ENCODE results near the gene GPD1. TPM values are rescaled to one million over a fixed set of nuclear protein-coding genes. Genes with fewer than 3 reads are reported as not detected.
A peak's percentile ranks its signal among the peaks of the same experiment; 100 is the strongest.

The GPD1 gene
- total RNA-seq, 4 donors from 2014 or later: 41.3 to 409 (median 291) TPM

GRCh38 chr12:50089730-50090129, 14.1 kb upstream of the GPD1 start:
- no peaks in the 10 kb centered on the region for H3K27me3 ChIP-seq
- peaks cover 0 to 82% (median 7%) of the 10 kb centered on the region in 3 donors for H3K36me3 ChIP-seq
- no peaks in the 10 kb centered on the region for H3K9me3 ChIP-seq
- H3K27ac ChIP-seq: no peak overlapping the region
- H3K4me3 ChIP-seq: no peak overlapping the region
- no peak for DNase-seq
- TF ChIP-seq POLR2A (IDR thresholded peaks at IDR 0.05) (no peak), CTCF (IDR thresholded peaks at IDR 0.05) (no peak)
- peaks cover 0 to 5% (median 2%) of the 10 kb centered on the region in 4 donors for H3K4me1 ChIP-seq

GRCh38 chr12:50090391-50090790, 13.4 kb upstream of the GPD1 start:
- H3K9me3 ChIP-seq: no peaks in the 10 kb centered on the region
- H3K4me3 ChIP-seq: no peak overlapping the region
- no peak overlapping the region for H3K27ac ChIP-seq
- no peak for TF ChIP-seq POLR2A (IDR thresholded peaks at IDR 0.05)
- no peak for TF ChIP-seq CTCF (IDR thresholded peaks at IDR 0.05)
- H3K36me3 ChIP-seq: peaks cover 0 to 88% (median 7%) of the 10 kb centered on the region in 3 donors
- H3K4me1 ChIP-seq: peaks cover 0 to 5% (median 2%) of the 10 kb centered on the region in 4 donors
- H3K27me3 ChIP-seq: no peaks in the 10 kb centered on the region
- no peak for DNase-seq

GRCh38 chr12:50097952-50098351, 5.9 kb upstream of the GPD1 start:
- Histone ChIP-seq H3K4me1 (peaks cover 0 to 6% (median 0%) of the 10 kb centered on the region in 4 donors), H3K27ac (no peak overlapping the region), H3K27me3 (no peaks in the 10 kb centered on the region), H3K4me3 (no peak overlapping the region), H3K9me3 (no peaks in the 10 kb centered on the region), H3K36me3 (peaks cover 0 to 75% (median 7%) of the 10 kb centered on the region in 3 donors)
- DNase-seq: peak in 1 of 3 donors; percentile 15
- TF ChIP-seq CTCF (IDR thresholded peaks at IDR 0.05) (no peak), POLR2A (IDR thresholded peaks at IDR 0.05) (no peak)

- H3K9me3 ChIP-seq: no peaks in the 10 kb centered on the region
- peaks cover 0 to 14% (median 2%) of the 10 kb centered on the region in 4 donors for H3K4me1 ChIP-seq
- H3K27me3 ChIP-seq: no peaks in the 10 kb centered on the region
- no peak for DNase-seq
- TF ChIP-seq CTCF (IDR thresholded peaks at IDR 0.05): no peak
- H3K36me3 ChIP-seq: peaks cover 0 to 60% (median 0%) of the 10 kb centered on the region in 3 donors
- H3K4me3 ChIP-seq: no peak overlapping the region
- no peak overlapping the region for H3K27ac ChIP-seq
Measured at GRCh38 chr12:50099302-50100008, 4.4 kb upstream of the GPD1 start.

GRCh38 chr12:50100561-50100960, 3.2 kb upstream of the GPD1 start:
- Histone ChIP-seq H3K36me3 (peaks cover 0 to 49% (median 0%) of the 10 kb centered on the region in 3 donors), H3K9me3 (no peaks in the 10 kb centered on the region), H3K4me1 (peaks cover 0 to 20% (median 2%) of the 10 kb centered on the region in 4 donors), H3K27ac (no peak overlapping the region), H3K27me3 (no peaks in the 10 kb centered on the region), H3K4me3 (no peak overlapping the region)
- DNase-seq: no peak
- TF ChIP-seq POLR2A (IDR thresholded peaks at IDR 0.05) (no peak), CTCF (IDR thresholded peaks at IDR 0.05) (no peak)
